Measurements from ENCODE around the gene SP100.

DNA sequence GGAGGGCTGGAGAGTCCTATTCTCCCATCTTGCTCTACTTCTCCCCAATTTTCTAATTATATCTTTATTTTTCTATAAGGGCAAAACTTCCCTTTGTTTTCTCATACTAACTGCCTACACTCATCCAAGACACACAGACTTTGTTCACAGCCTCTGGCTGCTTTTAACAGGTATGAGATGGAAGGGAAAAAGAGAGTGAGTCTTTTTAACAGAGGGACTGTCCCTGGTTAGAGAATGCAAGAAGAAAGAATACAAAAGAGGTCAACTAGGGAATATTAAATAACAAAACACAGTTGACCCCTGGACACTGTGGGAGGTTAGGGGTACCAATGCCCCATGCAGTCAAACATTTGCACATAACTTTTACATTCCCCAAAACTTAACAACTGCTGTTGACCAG lies 41.8 kb downstream of the SP100 start:
- TF ChIP-seq, protein P1, sequence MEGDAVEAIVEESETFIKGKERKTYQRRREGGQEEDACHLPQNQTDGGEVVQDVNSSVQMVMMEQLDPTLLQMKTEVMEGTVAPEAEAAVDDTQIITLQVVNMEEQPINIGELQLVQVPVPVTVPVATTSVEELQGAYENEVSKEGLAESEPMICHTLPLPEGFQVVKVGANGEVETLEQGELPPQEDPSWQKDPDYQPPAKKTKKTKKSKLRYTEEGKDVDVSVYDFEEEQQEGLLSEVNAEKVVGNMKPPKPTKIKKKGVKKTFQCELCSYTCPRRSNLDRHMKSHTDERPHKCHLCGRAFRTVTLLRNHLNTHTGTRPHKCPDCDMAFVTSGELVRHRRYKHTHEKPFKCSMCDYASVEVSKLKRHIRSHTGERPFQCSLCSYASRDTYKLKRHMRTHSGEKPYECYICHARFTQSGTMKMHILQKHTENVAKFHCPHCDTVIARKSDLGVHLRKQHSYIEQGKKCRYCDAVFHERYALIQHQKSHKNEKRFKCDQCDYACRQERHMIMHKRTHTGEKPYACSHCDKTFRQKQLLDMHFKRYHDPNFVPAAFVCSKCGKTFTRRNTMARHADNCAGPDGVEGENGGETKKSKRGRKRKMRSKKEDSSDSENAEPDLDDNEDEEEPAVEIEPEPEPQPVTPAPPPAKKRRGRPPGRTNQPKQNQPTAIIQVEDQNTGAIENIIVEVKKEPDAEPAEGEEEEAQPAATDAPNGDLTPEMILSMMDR (IDR thresholded peaks at IDR 0.05) = no peak
- TF ChIP-seq POLR2A (IDR thresholded peaks at IDR 0.05) = no peak
